Right lobe of liver (tissue), 4 donors: ENCODE data around the gene CELA3A.
"Not testable (repeated sequence)": the region's sequence is repeated elsewhere in the genome, so short reads cannot be mapped to it uniquely, and the experiment has no call there.

Experiments
- POLR2A ChIP-seq: fragments of 450-650 bp; IDR thresholded peaks from one replicate; pipeline ENCODE4 v1.6.1; 2017; ENCODE audit warnings: antibody characterized with exemption, mild to moderate bottlenecking
- TF ChIP-seq, protein P1 (sequence below), 4 donors: fragments of 200-600 bp in 3 of 4; fragments of 450-650 bp in 1 of 4; IDR thresholded peaks; one replicate each; pipeline versions ENCODE4 v1.5.1 to v1.8.0; 2016 to 2022; ENCODE audit warnings: antibody characterized with exemption in 4 of 4, mild to moderate bottlenecking in 2 of 4
- donor health status: DM: no; HTN: no; CAD: no.
- donor health status: DM: no; HTN: no; CAD: no.
- donor health status: DM: no; HTN: yes; CAD: no.

DNA sequence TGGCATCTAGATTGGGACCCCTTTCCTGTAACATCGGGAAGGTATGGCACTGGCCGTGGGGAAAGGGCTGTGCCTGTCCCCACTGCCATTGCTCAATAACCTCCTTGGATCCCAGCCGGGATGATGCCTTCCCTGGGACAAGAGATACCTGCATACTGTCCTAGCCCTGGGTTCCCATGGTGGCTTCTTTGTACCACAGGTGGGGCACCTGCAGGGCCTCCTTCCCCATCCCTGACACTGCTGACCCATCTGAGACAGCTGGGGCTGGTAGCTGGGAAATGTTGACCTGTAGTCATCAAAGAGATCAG lies 4.8 kb upstream of the CELA3A start:
- TF ChIP-seq, protein P1, sequence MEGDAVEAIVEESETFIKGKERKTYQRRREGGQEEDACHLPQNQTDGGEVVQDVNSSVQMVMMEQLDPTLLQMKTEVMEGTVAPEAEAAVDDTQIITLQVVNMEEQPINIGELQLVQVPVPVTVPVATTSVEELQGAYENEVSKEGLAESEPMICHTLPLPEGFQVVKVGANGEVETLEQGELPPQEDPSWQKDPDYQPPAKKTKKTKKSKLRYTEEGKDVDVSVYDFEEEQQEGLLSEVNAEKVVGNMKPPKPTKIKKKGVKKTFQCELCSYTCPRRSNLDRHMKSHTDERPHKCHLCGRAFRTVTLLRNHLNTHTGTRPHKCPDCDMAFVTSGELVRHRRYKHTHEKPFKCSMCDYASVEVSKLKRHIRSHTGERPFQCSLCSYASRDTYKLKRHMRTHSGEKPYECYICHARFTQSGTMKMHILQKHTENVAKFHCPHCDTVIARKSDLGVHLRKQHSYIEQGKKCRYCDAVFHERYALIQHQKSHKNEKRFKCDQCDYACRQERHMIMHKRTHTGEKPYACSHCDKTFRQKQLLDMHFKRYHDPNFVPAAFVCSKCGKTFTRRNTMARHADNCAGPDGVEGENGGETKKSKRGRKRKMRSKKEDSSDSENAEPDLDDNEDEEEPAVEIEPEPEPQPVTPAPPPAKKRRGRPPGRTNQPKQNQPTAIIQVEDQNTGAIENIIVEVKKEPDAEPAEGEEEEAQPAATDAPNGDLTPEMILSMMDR (IDR thresholded peaks at IDR 0.05): not testable (repeated sequence)
- TF ChIP-seq POLR2A: not testable (repeated sequence)
